ENCODE data around the gene PEX26.
"Not testable (repeated sequence)": the region's sequence is repeated elsewhere in the genome, so short reads cannot be mapped to it uniquely, and the experiment has no call there.

Gene PEX26

DNA sequence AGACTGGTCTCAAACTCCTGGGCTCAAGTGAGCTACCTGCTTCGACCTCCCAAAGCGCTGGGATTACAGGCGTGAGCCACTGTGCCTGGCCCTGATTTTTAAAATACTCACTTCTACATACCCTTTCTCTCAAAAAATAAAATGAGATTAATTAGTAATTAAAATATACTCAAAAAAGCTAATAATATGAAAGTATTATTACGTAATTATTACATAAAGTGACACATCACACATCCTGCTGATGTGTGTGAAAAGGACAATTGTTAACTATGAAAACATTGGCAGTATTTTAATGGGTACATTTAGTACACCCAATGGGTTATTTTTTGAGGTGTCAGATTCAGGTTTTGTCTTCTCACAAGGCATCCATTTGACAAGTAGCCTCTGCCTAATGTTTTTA is 32.0 kb upstream of the PEX26 start:
- Histone ChIP-seq H3K27me3 (peaks cover 8% of the 10 kb centered on the region; the same call in 1 of the 2 replicates), H3K36me3 (no peaks in the 10 kb centered on the region), H3K9me3 (no peaks in the 10 kb centered on the region), H3K4me3 (ENCODE audit: low read depth, low read length) (no peak overlapping the region), H3K4me1 (no peaks in the 10 kb centered on the region)
- no peak for DNase-seq
- TF ChIP-seq, protein P1, sequence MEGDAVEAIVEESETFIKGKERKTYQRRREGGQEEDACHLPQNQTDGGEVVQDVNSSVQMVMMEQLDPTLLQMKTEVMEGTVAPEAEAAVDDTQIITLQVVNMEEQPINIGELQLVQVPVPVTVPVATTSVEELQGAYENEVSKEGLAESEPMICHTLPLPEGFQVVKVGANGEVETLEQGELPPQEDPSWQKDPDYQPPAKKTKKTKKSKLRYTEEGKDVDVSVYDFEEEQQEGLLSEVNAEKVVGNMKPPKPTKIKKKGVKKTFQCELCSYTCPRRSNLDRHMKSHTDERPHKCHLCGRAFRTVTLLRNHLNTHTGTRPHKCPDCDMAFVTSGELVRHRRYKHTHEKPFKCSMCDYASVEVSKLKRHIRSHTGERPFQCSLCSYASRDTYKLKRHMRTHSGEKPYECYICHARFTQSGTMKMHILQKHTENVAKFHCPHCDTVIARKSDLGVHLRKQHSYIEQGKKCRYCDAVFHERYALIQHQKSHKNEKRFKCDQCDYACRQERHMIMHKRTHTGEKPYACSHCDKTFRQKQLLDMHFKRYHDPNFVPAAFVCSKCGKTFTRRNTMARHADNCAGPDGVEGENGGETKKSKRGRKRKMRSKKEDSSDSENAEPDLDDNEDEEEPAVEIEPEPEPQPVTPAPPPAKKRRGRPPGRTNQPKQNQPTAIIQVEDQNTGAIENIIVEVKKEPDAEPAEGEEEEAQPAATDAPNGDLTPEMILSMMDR (IDR thresholded peaks at IDR 0.05; ENCODE audit: low read depth, low read length), result no peak

DNA sequence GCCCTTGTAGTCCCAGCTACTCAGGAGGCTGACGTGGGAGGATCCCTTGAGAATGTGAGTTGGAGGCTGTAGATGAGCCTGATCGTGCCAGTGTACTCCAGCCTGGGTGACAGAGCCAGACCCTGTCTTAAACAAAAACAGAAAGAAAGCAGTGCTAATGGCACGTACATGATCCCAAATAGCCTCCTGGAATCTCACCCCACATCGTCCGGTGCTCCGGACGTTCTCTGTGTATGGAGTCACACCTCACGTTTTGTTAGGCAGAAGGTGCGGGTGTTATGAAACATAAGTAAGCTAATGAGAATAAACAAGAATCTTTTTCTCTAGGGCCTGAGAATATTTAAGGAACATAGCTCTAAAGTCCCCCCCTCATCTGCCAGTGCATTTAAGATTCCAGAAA is 29.7 kb upstream of the PEX26 start:
- Histone ChIP-seq H3K4me3 (ENCODE audit: low read depth, low read length) (peak overlapping the region; percentile 25; the same call in 1 of the 2 replicates), H3K4me1 (no peaks in the 10 kb centered on the region), H3K27me3 (peaks cover 8% of the 10 kb centered on the region; the same call in 1 of the 2 replicates), H3K36me3 (no peaks in the 10 kb centered on the region), H3K9me3 (no peaks in the 10 kb centered on the region)
- DNase-seq, result no peak
- TF ChIP-seq, protein P1 (IDR thresholded peaks at IDR 0.05; ENCODE audit: low read depth, low read length), result no peak

DNA sequence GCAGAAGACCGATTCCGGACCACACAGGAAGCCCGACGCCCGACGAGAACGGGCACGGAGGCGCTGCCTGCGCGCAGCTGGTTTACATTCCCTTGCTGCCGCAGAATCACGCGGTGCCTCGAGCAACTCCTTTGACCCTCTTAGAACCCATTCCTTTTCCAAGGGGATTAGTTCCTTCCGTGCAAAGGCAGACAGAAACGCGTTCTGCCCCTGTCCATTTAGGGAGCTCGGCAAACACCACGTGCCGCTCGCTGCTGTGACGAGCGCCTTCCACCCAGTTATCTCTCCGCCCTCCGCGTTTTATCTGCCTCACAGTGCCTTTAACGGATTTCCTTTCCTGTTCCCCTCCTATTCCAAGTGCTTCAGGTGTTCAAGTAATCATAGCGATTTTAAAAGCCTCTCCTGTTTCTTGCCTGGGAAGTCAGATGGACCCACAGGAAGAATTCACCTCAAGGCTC is 29.3 kb upstream of the PEX26 start:
- TF ChIP-seq, protein P1 (IDR thresholded peaks at IDR 0.05; ENCODE audit: low read depth, low read length), result no peak
- Histone ChIP-seq H3K36me3 (no peaks in the 10 kb centered on the region), H3K4me1 (no peaks in the 10 kb centered on the region), H3K27me3 (peaks cover 8% of the 10 kb centered on the region; the same call in 1 of the 2 replicates), H3K4me3 (ENCODE audit: low read depth, low read length) (peak overlapping the region; percentile 25; the same call in 1 of the 2 replicates), H3K9me3 (no peaks in the 10 kb centered on the region)
- peak; percentile 22 for DNase-seq

DNA sequence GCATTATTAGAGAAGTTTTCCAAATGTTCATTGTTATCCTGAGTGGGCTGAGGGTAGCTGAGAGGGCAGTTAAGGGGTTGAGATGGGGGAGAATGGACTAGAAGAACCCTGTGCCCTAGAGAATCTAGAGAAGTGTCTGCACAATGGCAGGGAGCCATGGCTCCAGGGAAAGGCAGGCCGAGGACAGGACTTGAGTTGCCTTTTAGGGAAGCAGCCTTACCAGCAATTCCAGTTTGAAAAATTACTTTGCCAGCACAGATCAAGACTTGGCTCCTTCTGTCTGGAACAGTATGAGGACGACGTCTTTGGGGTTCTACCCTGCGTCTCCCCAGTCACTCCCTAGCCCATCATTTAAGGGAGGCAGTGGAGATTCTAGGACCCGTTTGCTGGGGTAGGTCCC is 27.7 kb upstream of the PEX26 start:
- no peak overlapping the region for H3K4me3 ChIP-seq (ENCODE audit: low read depth, low read length)
- DNase-seq, result no peak
- H3K27me3 ChIP-seq, result peaks cover 8% of the 10 kb centered on the region; the same call in 1 of the 2 replicates
- no peaks in the 10 kb centered on the region for H3K9me3 ChIP-seq
- no peaks in the 10 kb centered on the region for H3K4me1 ChIP-seq
- TF ChIP-seq, protein P1 (IDR thresholded peaks at IDR 0.05; ENCODE audit: low read depth, low read length), result no peak
- H3K36me3 ChIP-seq, result no peaks in the 10 kb centered on the region

DNA sequence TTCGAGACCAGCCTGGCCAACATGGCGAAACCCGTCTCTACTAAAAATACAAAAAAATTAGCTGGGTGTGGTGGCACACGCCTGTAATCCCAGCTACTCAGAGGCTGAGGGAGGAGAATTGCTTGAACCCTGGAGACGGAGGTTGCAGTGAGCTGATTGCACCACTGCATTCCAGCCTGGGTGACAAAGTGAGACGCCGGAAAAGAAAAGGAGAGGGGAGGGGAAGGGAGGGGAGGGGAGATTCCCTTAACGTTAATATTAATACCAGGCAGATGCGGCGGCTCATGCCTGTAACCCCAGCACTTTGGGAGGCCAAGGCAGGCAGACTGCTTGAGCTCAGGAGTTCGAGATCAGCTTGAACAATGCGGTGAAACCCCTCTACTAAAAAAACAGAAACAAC is 26.7 kb upstream of the PEX26 start:
- not testable (repeated sequence) for H3K4me3 ChIP-seq (ENCODE audit: low read depth, low read length); H3K4me1 ChIP-seq; DNase-seq; H3K36me3 ChIP-seq; H3K9me3 ChIP-seq; H3K27me3 ChIP-seq

DNA sequence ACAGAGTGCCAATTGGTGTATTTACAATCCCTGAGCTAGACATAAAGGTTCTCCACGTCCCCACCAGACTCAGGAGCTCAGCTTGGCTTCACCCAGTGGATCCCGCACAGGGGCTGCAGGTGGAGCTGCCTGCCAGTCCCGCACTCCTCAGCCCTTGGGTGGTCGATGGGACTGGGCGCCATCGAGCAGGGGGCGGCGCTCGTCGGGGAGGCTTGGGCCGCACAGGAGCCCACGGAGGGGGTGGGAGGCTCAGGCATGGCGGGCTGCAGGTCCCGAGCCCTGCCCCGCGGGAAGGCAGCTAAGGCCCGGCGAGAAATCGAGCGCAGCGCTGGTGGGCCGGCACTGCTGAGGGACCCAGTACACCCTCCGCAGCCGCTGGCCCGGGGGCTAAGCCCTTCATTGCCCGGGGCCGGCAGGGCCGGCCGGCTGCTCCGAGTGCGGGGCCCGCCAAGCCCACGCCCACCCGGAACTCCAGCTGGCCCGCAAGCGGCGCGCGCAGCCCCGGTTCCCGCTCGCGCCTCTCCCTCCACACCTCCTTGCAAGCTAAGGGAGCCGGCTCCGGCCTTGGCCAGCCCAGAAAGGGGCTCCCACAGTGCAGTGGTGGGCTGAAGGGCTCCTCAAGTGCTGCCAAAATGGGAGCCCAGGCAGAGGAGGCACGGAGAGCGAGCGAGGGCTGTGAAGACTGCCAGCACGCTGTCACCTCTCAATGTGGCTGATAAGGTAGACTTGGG is 24.4 kb upstream of the PEX26 start:
- H3K4me3 ChIP-seq (ENCODE audit: low read depth, low read length); DNase-seq; H3K36me3 ChIP-seq; H3K4me1 ChIP-seq; H3K27me3 ChIP-seq; H3K9me3 ChIP-seq: not testable (repeated sequence)

DNA sequence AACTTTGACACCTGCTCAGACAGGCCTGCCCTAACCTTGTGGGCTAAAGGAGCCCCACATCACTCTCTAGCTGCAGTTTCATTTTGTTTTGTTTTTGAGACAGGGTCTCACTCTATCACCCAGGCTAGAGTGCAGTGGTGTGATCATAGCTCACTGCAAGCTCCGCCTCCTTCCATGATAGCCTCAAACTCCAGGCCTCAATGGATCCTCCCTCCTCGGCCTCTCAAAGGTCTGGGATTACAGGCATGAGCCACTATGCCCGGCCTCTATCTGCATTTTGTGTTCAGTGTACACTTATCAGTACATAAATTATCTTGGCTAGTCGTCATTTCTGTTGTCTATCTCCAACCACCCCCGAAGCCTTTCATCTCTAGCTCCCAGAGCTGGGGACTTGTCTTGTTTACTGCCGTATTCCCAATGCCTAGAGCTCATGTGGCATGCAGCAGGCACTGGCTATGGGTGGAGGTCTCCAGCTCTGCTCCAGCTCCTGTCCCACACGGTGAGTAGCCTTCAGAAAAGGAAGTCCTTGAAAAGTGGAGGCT is 22.1 kb upstream of the PEX26 start:
- Histone ChIP-seq H3K4me3 (ENCODE audit: low read depth, low read length) (no peak overlapping the region), H3K4me1 (peaks cover 8% of the 10 kb centered on the region), H3K9me3 (no peaks in the 10 kb centered on the region), H3K27me3 (no peaks in the 10 kb centered on the region), H3K36me3 (no peaks in the 10 kb centered on the region)
- TF ChIP-seq, protein P1 (IDR thresholded peaks at IDR 0.05; ENCODE audit: low read depth, low read length), result no peak
- no peak for DNase-seq

Measured in BE2C (cell line).